Breast epithelium (tissue), 3 donors: ENCODE measurements around the gene MED23.

ENCODE experiments used
- POLR2A ChIP-seq: fragments of 450-650 bp; IDR thresholded peaks from one replicate; pipeline ENCODE4 v1.6.1; 2016; ENCODE audit warnings: antibody characterized with exemption, mild to moderate bottlenecking, moderate library complexity
- POLR2AphosphoS5 ChIP-seq, 3 donors: sonication (generic); formaldehyde crosslinking; IDR thresholded peaks; one replicate each; pipeline ENCODE4 v1.6.1; 2017; ENCODE audit warnings: antibody characterized with exemption in 3 of 3

DNA sequence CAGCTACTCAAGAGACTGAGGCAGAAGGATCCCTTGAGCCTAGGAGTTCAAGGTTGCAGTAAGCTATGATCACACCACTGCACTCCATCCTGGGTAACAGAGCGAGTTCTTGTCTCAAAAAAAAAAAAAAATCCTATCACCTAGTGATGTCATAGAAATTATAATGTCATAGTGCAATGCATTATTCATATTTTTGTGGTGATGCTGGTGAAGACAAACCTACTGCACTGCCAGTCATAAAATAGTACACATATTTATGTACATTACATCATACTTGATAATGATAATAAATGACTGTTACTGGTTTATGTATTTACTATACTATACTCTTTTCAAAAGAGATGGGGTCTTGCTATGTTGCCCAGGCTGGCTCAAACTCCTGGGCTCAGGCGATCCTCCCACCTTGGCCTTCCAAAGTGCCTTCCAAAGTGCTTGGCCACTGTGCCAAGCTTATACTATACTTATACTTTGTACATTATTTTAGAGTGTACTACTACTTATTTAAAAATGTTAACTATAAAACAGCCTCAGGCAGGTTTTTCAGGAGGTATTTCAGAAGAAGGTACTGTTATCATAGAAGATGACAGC, 35.6 kb upstream of the MED23 start:
- TF ChIP-seq POLR2A (no peak), POLR2AphosphoS5 (IDR thresholded peaks at IDR 0.05) (no peak)
